RKO (cell line): Measurements from ENCODE around the gene ZNF263.

Source experiments
- DNase-seq: peaks from one replicate; pipeline ENCODE4 v3.0.0-alpha.2; 2016; ENCODE audit warnings: low spot score

The ZNF263 gene

DNA sequence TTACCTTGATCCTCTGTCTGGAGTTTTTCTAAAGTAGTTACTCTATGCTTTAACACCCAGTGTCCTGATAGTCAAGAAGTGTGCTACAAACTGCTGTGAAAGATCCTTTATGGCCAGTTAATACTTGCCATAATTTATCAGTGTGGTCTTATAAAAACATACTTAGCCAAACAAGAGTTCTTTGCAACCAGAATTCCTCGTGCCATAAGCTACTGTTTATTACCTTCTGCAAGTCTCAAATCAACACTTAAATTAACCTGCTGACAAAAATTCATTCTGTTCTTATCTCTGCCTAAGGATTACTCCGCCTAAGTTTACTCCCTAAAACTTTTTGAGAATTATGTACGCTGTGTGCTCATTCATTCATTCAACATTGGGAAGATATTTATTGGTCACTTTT is 44.8 kb downstream of the ZNF263 start:
- no peak for DNase-seq

DNA sequence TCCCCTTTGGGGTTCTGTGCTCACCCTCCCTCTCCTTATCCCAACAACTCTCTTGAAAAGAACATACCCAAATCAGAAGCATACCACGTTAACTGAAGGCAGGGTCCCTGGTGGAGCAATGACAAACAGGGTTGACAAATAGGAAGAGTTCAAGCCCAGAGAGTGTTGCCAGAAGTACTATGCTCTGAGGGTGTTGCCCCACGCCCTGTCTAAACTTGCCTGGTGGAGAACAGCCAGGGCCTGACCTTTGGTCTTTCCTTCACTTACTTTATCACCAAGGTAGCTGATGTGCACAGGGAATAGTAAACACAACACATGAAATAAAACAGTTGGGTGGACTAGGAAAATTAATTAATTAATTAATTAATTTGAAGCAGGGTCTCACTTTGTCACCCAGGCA is 45.4 kb downstream of the ZNF263 start:
- no peak for DNase-seq
